HG02588 (cell line): Measurements from ENCODE around the gene COL4A1.

Experiments
- ATAC-seq: cut with Tn5 transposase; IDR thresholded peaks from one replicate; pipeline ENCODE4 v1.9.1; 2021; ENCODE audit warnings: mild to moderate bottlenecking, moderate library complexity; ENCODE audit not compliant: unreplicated experiment

The COL4A1 gene

GRCh38 chr13:110306960-110307766, at the start of gene COL4A1, which contains the start of gene COL4A2:
COL4A1 (minus strand) TSS chr13:110307157; CDS start chr13:110307027, 130 bp downstream.
COL4A2 (plus strand) TSS chr13:110307284; CDS start chr13:110307904, 620 bp downstream.
- no peak for ATAC-seq

- no peak for ATAC-seq
Observed at GRCh38 chr13:110356362-110356761, 49.4 kb upstream of the COL4A1 start.

GRCh38 chr13:110354715-110355473, 47.9 kb upstream of the COL4A1 start:
- no peak for ATAC-seq

- ATAC-seq: no peak
Observed at GRCh38 chr13:110354123-110354627, 47.2 kb upstream of the COL4A1 start.

- ATAC-seq: no peak
Observed at GRCh38 chr13:110353339-110353977, 46.5 kb upstream of the COL4A1 start.

GRCh38 chr13:110352735-110353134, 45.8 kb upstream of the COL4A1 start:
- ATAC-seq: no peak

GRCh38 chr13:110351636-110352420, 44.9 kb upstream of the COL4A1 start:
- no peak for ATAC-seq

GRCh38 chr13:110350509-110350908, 43.6 kb upstream of the COL4A1 start:
- ATAC-seq: no peak

GRCh38 chr13:110350049-110350448, 43.1 kb upstream of the COL4A1 start:
- no peak for ATAC-seq

- ATAC-seq: no peak
Observed at GRCh38 chr13:110349239-110349638, 42.3 kb upstream of the COL4A1 start.

GRCh38 chr13:110348309-110349105, 41.5 kb upstream of the COL4A1 start:
- no peak for ATAC-seq

- ATAC-seq: no peak
Observed at GRCh38 chr13:110347535-110348308, 40.8 kb upstream of the COL4A1 start.

GRCh38 chr13:110347088-110347487, 40.1 kb upstream of the COL4A1 start:
- no peak for ATAC-seq

- no peak for ATAC-seq
Observed at GRCh38 chr13:110346661-110347067, 39.7 kb upstream of the COL4A1 start.

- ATAC-seq: no peak
Observed at GRCh38 chr13:110345701-110346100, 38.7 kb upstream of the COL4A1 start.

GRCh38 chr13:110345266-110345665, 38.3 kb upstream of the COL4A1 start:
- no peak for ATAC-seq

GRCh38 chr13:110344320-110344719, 37.4 kb upstream of the COL4A1 start:
- no peak for ATAC-seq

GRCh38 chr13:110343241-110343865, 36.4 kb upstream of the COL4A1 start:
- no peak for ATAC-seq
